ENCODE data around the gene CHRDL1.

Gene CHRDL1

DNA sequence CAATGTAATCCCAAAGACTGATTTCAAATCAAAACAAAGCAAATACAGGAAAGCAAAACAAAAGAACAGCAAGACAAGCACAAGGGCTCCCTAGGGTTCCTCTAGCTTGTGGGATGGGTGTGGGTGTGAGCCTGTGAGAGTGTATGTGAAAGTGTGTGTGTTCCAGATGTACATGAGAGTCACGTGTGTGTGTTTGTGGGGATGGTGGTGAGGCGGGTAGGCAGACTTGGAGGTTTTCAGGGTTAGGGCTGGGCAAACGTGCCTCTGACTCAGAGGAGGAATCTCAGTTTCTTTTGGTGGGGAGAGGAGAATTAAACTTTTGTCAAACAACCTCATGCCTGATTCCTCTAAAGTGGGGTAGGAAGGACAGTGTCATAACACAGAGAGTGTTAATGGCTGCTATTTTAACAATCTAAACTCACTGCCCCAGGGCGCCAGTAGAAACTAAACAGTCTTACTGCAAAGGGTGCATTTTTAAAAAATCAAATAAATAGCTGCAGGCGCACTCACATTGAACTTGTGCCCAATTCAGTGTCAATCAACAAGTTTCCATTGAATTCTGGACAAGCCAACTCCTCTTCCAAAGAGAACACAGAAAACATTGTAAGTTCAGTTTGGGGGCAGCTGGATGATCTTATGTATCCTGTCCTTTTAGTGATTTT is 51.8 kb downstream of the CHRDL1 start:
- no peak for DNase-seq (ENCODE audit: low read depth, low spot score)

GRCh38 chrX:110741213-110741796 is 54.3 kb downstream of the CHRDL1 start:
- no peak for DNase-seq (ENCODE audit: low read depth, low spot score)

GRCh38 chrX:110734894-110735541 is 60.6 kb downstream of the CHRDL1 start:
- peak; percentile 9 for DNase-seq (ENCODE audit: low read depth, low spot score)

- no peak for DNase-seq (ENCODE audit: low read depth, low spot score)
These were observed 61.3 kb downstream of the CHRDL1 start for GRCh38 chrX:110734271-110734670.

- no peak for DNase-seq (ENCODE audit: low read depth, low spot score)
These were observed 62.5 kb downstream of the CHRDL1 start for GRCh38 chrX:110733166-110733565.

DNA sequence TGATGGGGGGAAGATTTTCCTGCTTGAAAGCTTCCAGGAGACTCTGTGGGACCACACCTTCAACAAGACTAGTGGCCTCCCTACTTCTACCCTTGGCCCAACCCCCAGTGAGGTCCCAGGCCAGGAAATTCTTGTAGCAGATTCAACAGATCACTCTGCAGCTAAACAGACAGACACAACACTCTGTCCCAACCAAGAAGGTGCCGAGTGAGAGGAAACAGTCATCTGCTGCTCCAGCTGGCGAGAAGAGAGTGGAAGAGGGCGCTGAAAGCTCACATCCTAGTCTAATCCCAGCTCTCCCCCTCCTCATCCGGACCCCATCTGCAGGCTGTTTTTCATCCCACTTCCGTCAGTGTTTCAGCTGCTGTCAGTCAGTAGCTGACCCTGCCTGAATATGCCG is 63.4 kb downstream of the CHRDL1 start:
- no peak for DNase-seq (ENCODE audit: low read depth, low spot score)

GRCh38 chrX:110723844-110724243 is 71.8 kb downstream of the CHRDL1 start:
- DNase-seq (ENCODE audit: low read depth, low spot score) = no peak

DNA sequence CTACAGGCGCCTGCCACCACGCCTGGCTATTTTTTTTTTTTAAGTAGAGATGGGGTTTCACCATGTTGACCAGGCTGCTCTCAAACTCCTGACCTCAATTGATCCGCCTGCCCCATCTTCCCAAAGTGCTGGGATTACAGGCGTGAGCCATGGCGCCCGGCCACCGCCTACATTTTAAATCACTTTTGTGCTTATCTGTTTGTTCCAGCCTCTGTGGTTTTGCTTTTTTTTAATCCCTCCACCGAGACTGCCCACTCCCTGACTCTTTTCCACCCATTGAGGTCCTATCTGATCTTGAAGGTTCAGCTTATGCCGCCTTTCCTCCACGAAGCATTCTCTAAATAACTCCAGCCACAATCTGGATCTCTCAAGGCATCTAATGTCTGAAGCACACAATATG is 73.5 kb downstream of the CHRDL1 start:
- DNase-seq (ENCODE audit: low read depth, low spot score) = no peak

DNA sequence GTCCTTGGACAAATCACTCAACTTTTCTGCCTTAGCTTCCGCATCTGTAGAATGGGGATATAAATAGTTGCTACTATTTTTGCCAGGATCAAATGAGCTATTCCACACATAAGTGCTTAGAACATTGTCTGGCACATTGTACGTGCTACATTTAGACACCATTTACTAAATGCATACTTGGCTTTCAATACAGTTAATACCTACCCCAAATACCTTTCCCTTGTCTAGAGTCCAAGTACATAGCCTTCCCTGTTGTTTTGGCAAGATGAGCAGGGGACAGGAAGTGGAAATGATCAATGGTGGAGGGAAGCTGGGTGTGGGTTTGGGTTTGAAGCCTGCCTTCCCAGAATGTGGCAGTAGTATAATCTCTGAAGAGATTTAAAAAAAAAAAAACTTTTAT is 82.0 kb downstream of the CHRDL1 start:
- DNase-seq (ENCODE audit: low read depth, low spot score) = no peak

DNA sequence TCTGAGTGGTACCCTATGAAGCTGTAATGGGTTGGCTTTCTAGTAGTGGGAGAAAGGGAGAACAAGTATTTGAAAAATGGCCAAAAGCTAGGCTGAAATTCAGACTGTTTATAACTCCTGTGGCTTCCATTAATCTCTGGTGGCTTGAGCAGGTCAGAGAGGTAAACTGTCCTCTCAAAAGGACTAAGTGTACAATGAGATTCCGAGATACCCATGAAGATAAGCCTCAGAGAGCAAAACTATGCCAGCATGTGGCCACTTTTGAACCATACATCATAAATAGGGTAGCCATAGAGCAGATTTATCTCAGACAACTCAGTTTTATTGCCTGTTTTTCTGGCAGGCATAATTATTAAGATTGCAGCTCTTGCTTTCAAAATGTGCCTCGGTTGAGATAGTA is 89.2 kb downstream of the CHRDL1 start:
- DNase-seq (ENCODE audit: low read depth, low spot score) = no peak

GRCh38 chrX:110703641-110704040 is 92.0 kb downstream of the CHRDL1 start:
- no peak for DNase-seq (ENCODE audit: low read depth, low spot score)

GRCh38 chrX:110699109-110699508 is 96.5 kb downstream of the CHRDL1 start:
- DNase-seq (ENCODE audit: low read depth, low spot score) = no peak

GRCh38 chrX:110698696-110699095 is 96.9 kb downstream of the CHRDL1 start:
- DNase-seq (ENCODE audit: low read depth, low spot score) = no peak

DNA sequence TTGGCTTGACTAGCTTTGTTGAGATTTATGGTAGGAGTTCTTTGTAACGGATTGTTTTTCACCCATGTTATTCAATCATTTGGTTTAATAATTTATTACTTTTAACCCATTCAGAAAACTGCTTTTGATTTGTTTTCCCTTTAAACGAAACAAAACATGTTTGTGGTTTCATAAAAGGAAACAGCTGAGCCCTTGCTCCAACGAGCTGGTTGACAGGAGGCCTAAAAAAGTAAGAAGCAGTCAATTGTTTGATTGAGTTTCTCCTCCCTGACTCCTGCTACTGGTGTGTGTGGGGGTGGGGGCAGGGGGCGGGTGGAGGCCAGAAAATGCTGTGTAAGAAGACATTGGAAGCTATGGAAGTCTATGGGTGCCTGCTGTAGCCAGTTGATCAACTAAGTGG is 102.8 kb downstream of the CHRDL1 start:
- no peak for DNase-seq (ENCODE audit: low read depth, low spot score)

- no peak for DNase-seq (ENCODE audit: low read depth, low spot score)
These were observed 104.2 kb downstream of the CHRDL1 start for GRCh38 chrX:110691446-110691845.

DNA sequence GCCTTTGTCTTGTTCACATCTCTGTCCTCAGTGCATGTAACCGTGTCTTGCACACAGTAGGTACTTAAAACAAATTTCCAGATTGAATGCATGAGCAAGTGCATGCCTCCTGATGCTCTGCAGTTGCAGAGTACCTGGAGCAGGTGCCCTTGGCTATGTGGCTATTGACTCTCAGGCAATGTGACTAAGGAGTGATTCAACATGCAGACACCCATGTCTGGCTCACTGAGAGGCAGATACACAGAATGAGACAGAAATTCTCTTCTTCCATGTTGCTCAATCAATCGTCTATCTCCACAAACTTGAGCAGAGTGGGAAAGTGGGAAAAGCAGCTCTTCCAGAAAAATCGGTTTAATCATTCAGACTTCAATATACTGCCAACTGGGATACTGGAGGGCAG is 111.0 kb downstream of the CHRDL1 start:
- DNase-seq (ENCODE audit: low read depth, low spot score) = no peak

DNA sequence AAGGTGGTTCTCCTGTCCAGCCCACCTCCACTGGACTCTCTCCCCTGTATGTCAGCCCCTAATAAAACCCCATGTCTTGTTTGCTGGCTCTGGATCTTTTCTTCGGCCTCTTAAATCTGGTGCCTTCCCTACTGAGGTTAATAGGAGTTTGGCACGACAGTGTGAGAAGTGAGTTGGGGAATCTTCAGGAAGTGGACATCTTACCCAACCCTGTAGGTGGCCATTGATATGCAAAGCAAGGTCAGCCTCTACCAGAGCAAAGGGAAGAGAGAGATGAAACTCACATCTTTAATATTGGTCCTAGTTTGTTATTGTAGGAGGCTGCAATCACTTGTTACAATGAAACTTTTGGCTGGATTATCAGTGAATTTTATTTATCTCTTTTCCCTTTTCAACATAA is 111.7 kb downstream of the CHRDL1 start:
- DNase-seq (ENCODE audit: low read depth, low spot score) = no peak

GRCh38 chrX:110678591-110678990 is 117.0 kb downstream of the CHRDL1 start:
- no peak for DNase-seq (ENCODE audit: low read depth, low spot score)

GRCh38 chrX:110675886-110676285 is 119.7 kb downstream of the CHRDL1 start:
- DNase-seq (ENCODE audit: low read depth, low spot score) = no peak

GRCh38 chrX:110671068-110671803 is 124.4 kb downstream of the CHRDL1 start:
- DNase-seq (ENCODE audit: low read depth, low spot score) = no peak

DNA sequence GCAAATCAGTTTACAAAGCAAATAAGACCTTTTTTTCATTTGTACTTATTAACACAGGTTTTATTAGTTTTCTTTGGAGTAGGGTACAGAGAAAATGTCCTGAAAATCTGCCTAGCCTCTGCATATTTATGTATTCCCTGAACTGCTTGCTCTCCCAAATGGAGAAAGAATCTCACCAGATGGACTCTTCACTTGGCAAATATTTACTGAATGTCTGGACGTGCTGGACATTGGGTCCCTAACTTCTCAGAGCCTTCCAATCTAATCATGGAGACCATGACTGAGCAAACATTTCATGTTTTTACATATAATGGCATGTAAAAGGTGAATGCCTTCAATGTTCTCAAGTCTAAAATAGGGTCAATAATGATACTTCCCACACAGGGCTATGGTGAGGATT is 126.0 kb downstream of the CHRDL1 start:
- DNase-seq (ENCODE audit: low read depth, low spot score) = no peak

- peak; percentile 80 for DNase-seq (ENCODE audit: low read depth, low spot score)
These were observed 127.9 kb downstream of the CHRDL1 start for GRCh38 chrX:110667706-110668105.
